Lower lobe of right lung (tissue), 2 donors: ENCODE data around the gene PEX5L. TPM values are rescaled to one million over a fixed set of nuclear protein-coding genes. Genes with fewer than 3 reads are reported as not detected.
A peak's percentile ranks its signal among the peaks of the same experiment; 100 is the strongest.

Source experiments
- ATAC-seq, 2 donors: fragments of 200-7000 bp; cut with Tn5 transposase; one replicate each; pipeline ENCODE4 v1.9.1; 2020 to 2022; ENCODE audit warnings: mild to moderate bottlenecking in 2 of 2, moderate library complexity in 2 of 2
- DNase-seq: peaks from one replicate; pipeline ENCODE4 v3.0.0-alpha.2; 2020
- H3K27ac ChIP-seq: fragments of 200-600 bp; one replicate; pipeline ENCODE4 v1.8.0; 2022
- H3K27me3 ChIP-seq: fragments of 200-600 bp; one replicate; pipeline ENCODE4 v1.8.0; 2022; ENCODE audit warnings: low read depth
- H3K36me3 ChIP-seq: fragments of 200-600 bp; one replicate; pipeline ENCODE4 v1.8.0; 2022; ENCODE audit warnings: mild to moderate bottlenecking
- H3K4me1 ChIP-seq: fragments of 200-600 bp; one replicate; pipeline ENCODE4 v1.8.0; 2022
- H3K4me3 ChIP-seq: fragments of 200-600 bp; one replicate; pipeline ENCODE4 v1.8.0; 2022; ENCODE audit warnings: mild to moderate bottlenecking
- H3K9me3 ChIP-seq: fragments of 200-600 bp; one replicate; pipeline ENCODE4 v1.8.0; 2022
- CTCF ChIP-seq: fragments of 200-600 bp; IDR thresholded peaks from one replicate; pipeline ENCODE4 v1.8.0; 2022; ENCODE audit warnings: antibody characterized with exemption, mild to moderate bottlenecking
- intact Hi-C: fragments of 100-400 bp; cut with DNase I; formaldehyde crosslinking; loops from one replicate; pipeline ENCODE4 v1.11.0; 2022
- total RNA-seq: library from RNA; stranded (reverse); fragmentation: NEBNext Ultra II Directional; extraction: Animal tissue kit (Norgen Biotek cat#: 25700); gene quantifications from one replicate; pipeline ENCODE4 v1.2.1, GENCODE V29; 2021
- donor health status: DM: no; HTN: yes; CAD: no; lungs with severe emphysema.

The PEX5L gene
- total RNA-seq, 1 donor from 2014 or later = not detected

- Histone ChIP-seq H3K27me3 (no peaks in the 10 kb centered on the region), H3K27ac (no peak overlapping the region), H3K4me1 (no peaks in the 10 kb centered on the region), H3K4me3 (no peak overlapping the region), H3K9me3 (no peaks in the 10 kb centered on the region), H3K36me3 (no peaks in the 10 kb centered on the region)
- intact Hi-C loops = no loop called here
- no peak for DNase-seq
- no peak for ATAC-seq
- no peak for TF ChIP-seq CTCF
Measured at GRCh38 chr3:179932674-179933073, 104.1 kb downstream of the PEX5L start.

- intact Hi-C loops = no loop called here
- no peaks in the 10 kb centered on the region for H3K9me3 ChIP-seq
- H3K4me3 ChIP-seq = no peak overlapping the region
- H3K27ac ChIP-seq = no peak overlapping the region
- DNase-seq = no peak
- H3K4me1 ChIP-seq = no peaks in the 10 kb centered on the region
- TF ChIP-seq CTCF = peak; percentile 73
- no peaks in the 10 kb centered on the region for H3K27me3 ChIP-seq
- H3K36me3 ChIP-seq = no peaks in the 10 kb centered on the region
- peak; percentile 48 to 62 for ATAC-seq
Measured at GRCh38 chr3:179929091-179929529, 107.6 kb downstream of the PEX5L start.

GRCh38 chr3:179927191-179927590 lies 109.5 kb downstream of the PEX5L start:
- Histone ChIP-seq H3K36me3 (no peaks in the 10 kb centered on the region), H3K9me3 (no peaks in the 10 kb centered on the region), H3K4me1 (no peaks in the 10 kb centered on the region), H3K27ac (no peak overlapping the region), H3K4me3 (no peak overlapping the region), H3K27me3 (no peaks in the 10 kb centered on the region)
- intact Hi-C loops = no loop called here
- no peak for ATAC-seq
- no peak for DNase-seq
- no peak for TF ChIP-seq CTCF

GRCh38 chr3:179921951-179922350 lies 114.8 kb downstream of the PEX5L start:
- Histone ChIP-seq H3K27ac (no peak overlapping the region), H3K27me3 (no peaks in the 10 kb centered on the region), H3K4me3 (no peak overlapping the region), H3K4me1 (no peaks in the 10 kb centered on the region), H3K36me3 (no peaks in the 10 kb centered on the region), H3K9me3 (no peaks in the 10 kb centered on the region)
- intact Hi-C loops = no loop called here
- DNase-seq (no peak), ATAC-seq (no peak)
- TF ChIP-seq CTCF = no peak

GRCh38 chr3:179921500-179921899 lies 115.2 kb downstream of the PEX5L start:
- ATAC-seq (no peak), DNase-seq (no peak)
- Histone ChIP-seq H3K4me3 (no peak overlapping the region), H3K27ac (no peak overlapping the region), H3K36me3 (no peaks in the 10 kb centered on the region), H3K27me3 (no peaks in the 10 kb centered on the region), H3K4me1 (no peaks in the 10 kb centered on the region), H3K9me3 (no peaks in the 10 kb centered on the region)
- TF ChIP-seq CTCF = no peak
- intact Hi-C loops = no loop called here
